HG03196 (cell line): ENCODE data around the gene CHRNB2.
"Not testable (repeated sequence)": the region's sequence is repeated elsewhere in the genome, so short reads cannot be mapped to it uniquely, and the experiment has no call there.

Experiments used
- ATAC-seq: cut with Tn5 transposase; IDR thresholded peaks from one replicate; pipeline ENCODE4 v1.9.1; 2021; ENCODE audit not compliant: unreplicated experiment

Gene CHRNB2

GRCh38 chr1:154567386-154568156, at the start of gene CHRNB2:
CHRNB2 (plus strand) TSS chr1:154567778; CDS start chr1:154568045, 267 bp downstream.
- ATAC-seq = no peak

- ATAC-seq = no peak
Measured at GRCh38 chr1:154519591-154519991, 48.0 kb upstream of the CHRNB2 start.

GRCh38 chr1:154520333-154520732, 47.2 kb upstream of the CHRNB2 start:
- no peak for ATAC-seq

- no peak for ATAC-seq
Measured at GRCh38 chr1:154521695-154522094, 45.9 kb upstream of the CHRNB2 start.

- no peak for ATAC-seq
Measured at GRCh38 chr1:154524881-154525280, 42.7 kb upstream of the CHRNB2 start.

- ATAC-seq = no peak
Measured at GRCh38 chr1:154527192-154527591, 40.4 kb upstream of the CHRNB2 start.

- no peak for ATAC-seq
Measured at GRCh38 chr1:154529308-154529707, 38.3 kb upstream of the CHRNB2 start.

- ATAC-seq = not testable (repeated sequence)
Measured at GRCh38 chr1:154531950-154532349, 35.6 kb upstream of the CHRNB2 start.

GRCh38 chr1:154533952-154534844, 33.4 kb upstream of the CHRNB2 start:
- ATAC-seq = no peak

GRCh38 chr1:154536570-154536969, 31.0 kb upstream of the CHRNB2 start:
- ATAC-seq = no peak

GRCh38 chr1:154539486-154540483, 27.8 kb upstream of the CHRNB2 start:
- ATAC-seq = no peak

GRCh38 chr1:154541231-154541630, 26.3 kb upstream of the CHRNB2 start:
- no peak for ATAC-seq

- ATAC-seq = no peak
Measured at GRCh38 chr1:154546264-154547063, 21.1 kb upstream of the CHRNB2 start.

- ATAC-seq = no peak
Measured at GRCh38 chr1:154547105-154547732, 20.4 kb upstream of the CHRNB2 start.

- ATAC-seq = no peak
Measured at GRCh38 chr1:154548028-154548427, 19.6 kb upstream of the CHRNB2 start.

GRCh38 chr1:154549202-154549770, 18.3 kb upstream of the CHRNB2 start:
- no peak for ATAC-seq

- ATAC-seq = no peak
Measured at GRCh38 chr1:154550070-154550469, 17.5 kb upstream of the CHRNB2 start.

- ATAC-seq = no peak
Measured at GRCh38 chr1:154550657-154551056, 16.9 kb upstream of the CHRNB2 start.

GRCh38 chr1:154551474-154551873, 16.1 kb upstream of the CHRNB2 start:
- no peak for ATAC-seq
